Liver (tissue), 3 donors: ENCODE results near the gene PCMTD2.
"Not testable (repeated sequence)": the region's sequence is repeated elsewhere in the genome, so short reads cannot be mapped to it uniquely, and the experiment has no call there.

Experiments
- JUND ChIP-seq, 2 donors: IDR thresholded peaks; 2 replicates each; pipeline ENCODE4 v1.6.1; 2016; ENCODE audit warnings: antibody characterized with exemption in 2 of 2
- REST ChIP-seq: IDR thresholded peaks from 2 replicates; pipeline ENCODE4 v1.6.1; 2016; ENCODE audit warnings: antibody characterized with exemption, mild to moderate bottlenecking
- RXRA ChIP-seq, 2 donors: IDR thresholded peaks; 2 replicates each; pipeline ENCODE4 v1.6.1; 2017 to 2018; ENCODE audit warnings: antibody characterized with exemption in 2 of 2, mild to moderate bottlenecking in 1 of 2
- SP1 ChIP-seq: IDR thresholded peaks from 2 replicates; pipeline ENCODE4 v1.6.1; 2018; ENCODE audit warnings: antibody characterized with exemption, mild to moderate bottlenecking
- TAF1 ChIP-seq: conservative IDR thresholded peaks from 2 replicates; pipeline ENCODE4 v1.6.1; 2016; ENCODE audit warnings: antibody characterized with exemption, mild to moderate bottlenecking
- ZBTB33 ChIP-seq: IDR thresholded peaks from 2 replicates; pipeline ENCODE4 v1.6.1; 2016; ENCODE audit warnings: antibody characterized with exemption
- TF ChIP-seq, protein P1 (sequence below): IDR thresholded peaks from 2 replicates; pipeline ENCODE4 v1.6.1; 2016; ENCODE audit warnings: antibody characterized with exemption
- TF ChIP-seq, protein P2 (sequence below): fragments of 150-350 bp; IDR thresholded peaks from 2 replicates; pipeline ENCODE4 v1.5.1; 2017; ENCODE audit warnings: improper control_type of control experiment, low read depth, low read length; ENCODE audit not compliant: missing input control
- TF ChIP-seq, protein P3 (sequence below): IDR thresholded peaks from 2 replicates; pipeline ENCODE4 v1.6.1; 2016; ENCODE audit warnings: antibody characterized with exemption
- donor health status: healthy.
- donor health status: healthy.

DNA sequence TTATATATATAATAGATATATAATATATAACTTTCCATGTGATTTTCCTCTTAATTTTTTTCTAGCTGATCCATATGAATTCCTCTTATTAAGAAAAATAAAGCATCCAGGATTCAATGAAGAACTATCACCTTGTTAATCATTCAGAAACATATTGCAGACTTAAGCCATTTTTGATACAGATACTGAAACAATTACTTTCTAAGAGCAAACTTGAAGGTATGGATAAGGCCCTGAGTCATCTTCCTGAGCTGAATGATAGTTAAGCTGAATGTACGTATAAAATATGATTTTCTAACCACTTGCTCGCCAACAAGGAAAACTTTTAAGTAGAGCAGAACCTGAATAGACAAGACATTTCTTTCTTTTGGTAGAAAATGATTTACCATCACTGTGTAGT is 47.5 kb downstream of the PCMTD2 start:
- TF ChIP-seq, protein P1, sequence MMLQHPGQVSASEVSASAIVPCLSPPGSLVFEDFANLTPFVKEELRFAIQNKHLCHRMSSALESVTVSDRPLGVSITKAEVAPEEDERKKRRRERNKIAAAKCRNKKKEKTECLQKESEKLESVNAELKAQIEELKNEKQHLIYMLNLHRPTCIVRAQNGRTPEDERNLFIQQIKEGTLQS = not testable (repeated sequence)
- TF ChIP-seq, protein P2, sequence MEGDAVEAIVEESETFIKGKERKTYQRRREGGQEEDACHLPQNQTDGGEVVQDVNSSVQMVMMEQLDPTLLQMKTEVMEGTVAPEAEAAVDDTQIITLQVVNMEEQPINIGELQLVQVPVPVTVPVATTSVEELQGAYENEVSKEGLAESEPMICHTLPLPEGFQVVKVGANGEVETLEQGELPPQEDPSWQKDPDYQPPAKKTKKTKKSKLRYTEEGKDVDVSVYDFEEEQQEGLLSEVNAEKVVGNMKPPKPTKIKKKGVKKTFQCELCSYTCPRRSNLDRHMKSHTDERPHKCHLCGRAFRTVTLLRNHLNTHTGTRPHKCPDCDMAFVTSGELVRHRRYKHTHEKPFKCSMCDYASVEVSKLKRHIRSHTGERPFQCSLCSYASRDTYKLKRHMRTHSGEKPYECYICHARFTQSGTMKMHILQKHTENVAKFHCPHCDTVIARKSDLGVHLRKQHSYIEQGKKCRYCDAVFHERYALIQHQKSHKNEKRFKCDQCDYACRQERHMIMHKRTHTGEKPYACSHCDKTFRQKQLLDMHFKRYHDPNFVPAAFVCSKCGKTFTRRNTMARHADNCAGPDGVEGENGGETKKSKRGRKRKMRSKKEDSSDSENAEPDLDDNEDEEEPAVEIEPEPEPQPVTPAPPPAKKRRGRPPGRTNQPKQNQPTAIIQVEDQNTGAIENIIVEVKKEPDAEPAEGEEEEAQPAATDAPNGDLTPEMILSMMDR = not testable (repeated sequence)
- TF ChIP-seq REST; RXRA (IDR thresholded peaks at IDR 0.05); ZBTB33; JUND (IDR thresholded peaks at IDR 0.05); TAF1; SP1: not testable (repeated sequence)
- TF ChIP-seq, protein P3, sequence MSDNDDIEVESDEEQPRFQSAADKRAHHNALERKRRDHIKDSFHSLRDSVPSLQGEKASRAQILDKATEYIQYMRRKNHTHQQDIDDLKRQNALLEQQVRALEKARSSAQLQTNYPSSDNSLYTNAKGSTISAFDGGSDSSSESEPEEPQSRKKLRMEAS = not testable (repeated sequence)
